ENCODE data around the gene FGD1. TPM values are rescaled to one million over a fixed set of nuclear protein-coding genes. Genes with fewer than 3 reads are reported as not detected.

The FGD1 gene
- total RNA-seq, 1 experiment from 2014 or later: 5.8 TPM

DNA sequence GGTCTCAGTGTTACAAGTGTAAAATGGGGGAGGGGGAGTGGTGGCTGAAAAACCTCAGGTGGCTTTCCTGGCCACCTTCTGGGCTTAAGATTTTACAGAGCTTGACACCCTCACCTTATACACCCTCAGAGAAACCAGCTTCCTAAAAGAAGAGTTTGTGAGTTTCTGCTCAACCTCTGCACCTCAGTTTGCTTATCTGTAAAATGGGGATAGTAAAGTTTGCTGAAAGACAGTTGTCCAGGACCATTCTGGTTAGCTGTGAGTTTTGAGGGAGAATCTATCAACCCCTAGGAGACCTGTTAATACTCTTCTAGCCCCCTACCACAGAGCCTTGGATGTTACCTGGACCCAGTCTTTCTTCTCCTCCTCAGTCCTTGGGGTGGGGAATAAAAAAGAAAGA, 46.1 kb downstream of the FGD1 start:
- intact Hi-C loops (cut with micrococcal nuclease): loop anchor here (10.0 kb wide), 1 partner anchor 265 kb away; the partner anchor contains the start of gene FAM120C
- no peaks in the 10 kb centered on the region for H3K4me1 ChIP-seq (ENCODE audit: control insufficient read depth in 1 of 2, insufficient read depth in 2 of 2, low read length in 2 of 2)
- RAD21 ChIA-PET (ENCODE audit: low non-redundant PET in 1 of 2, low total read pairs in 2 of 2, uncharacterized antibody in 2 of 2, unreplicated experiment in 2 of 2): no interaction called here
- H3K4me2 ChIP-seq (ENCODE audit: low read length): no peak overlapping the region
- no peaks in the 10 kb centered on the region; a peak in 1 of 4 replicates for H3K36me3 ChIP-seq (ENCODE audit: control insufficient read depth in 1 of 2, insufficient read depth in 2 of 2, low read length in 2 of 2)
- no peaks in the 10 kb centered on the region for H3K9me3 ChIP-seq (ENCODE audit: control insufficient read depth in 1 of 2, insufficient read depth in 1 of 2, low read depth in 1 of 2, low read length in 2 of 2)
- POLR2A ChIA-PET: no interaction called here
- H3K27me3 ChIP-seq (ENCODE audit: insufficient read depth, low read length): no peaks in the 10 kb centered on the region
- H3K27ac ChIP-seq (ENCODE audit: low read depth, low read length): no peak overlapping the region
- TF ChIP-seq RAD21 (IDR thresholded peaks at IDR 0.05; ENCODE audit: low read depth) (no peak), JUND (IDR thresholded peaks at IDR 0.05) (no peak), EZH2 (IDR thresholded peaks at IDR 0.05) (no peak), TCF7L2 (IDR thresholded peaks at IDR 0.05; ENCODE audit: borderline replicate concordance, extremely low read depth, insufficient read depth, insufficient read length) (no peak), ZFX (IDR thresholded peaks at IDR 0.05) (no peak)
- H2AFZ ChIP-seq (ENCODE audit: low read depth, low read length, poor library complexity, severe bottlenecking): no peak overlapping the region
- H3K79me2 ChIP-seq (ENCODE audit: insufficient read depth, low read length): no peaks in the 10 kb centered on the region
- no peak for ATAC-seq
- DNase-seq (ENCODE audit: low read depth, low spot score): no peak
- no peaks in the 10 kb centered on the region for H3K9me2 ChIP-seq (ENCODE audit: insufficient read depth)
- H3K9ac ChIP-seq (ENCODE audit: low read length): no peak overlapping the region
- no peaks in the 10 kb centered on the region for H4K20me1 ChIP-seq (ENCODE audit: insufficient read depth)
- no peak overlapping the region for H3K4me3 ChIP-seq (replicated peaks in 1 of 2; ENCODE audit: low read depth in 1 of 2, low read length in 2 of 2)
- CTCF ChIA-PET: no interaction called here
- no TSS peak for BruUV-seq (replicated peaks)

DNA sequence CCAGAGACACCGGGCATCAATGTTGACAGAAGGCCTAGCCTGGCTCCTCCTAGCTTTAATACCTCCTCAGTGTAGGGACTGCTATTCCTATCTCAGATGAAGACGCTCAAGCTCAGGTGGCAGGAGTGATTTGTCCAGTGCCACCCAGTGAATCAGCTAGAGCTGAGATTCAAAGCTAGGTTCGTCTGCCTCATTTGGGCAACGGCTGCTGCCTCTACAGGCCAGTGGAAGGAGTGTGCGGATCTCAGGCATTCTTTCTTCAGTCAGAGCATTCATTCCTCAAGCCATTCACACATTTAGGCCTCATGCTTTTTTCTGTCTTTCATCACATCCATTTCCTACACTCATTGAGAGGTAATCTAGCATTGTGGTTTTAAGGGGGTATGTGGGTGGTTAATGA, 48.6 kb downstream of the FGD1 start:
- CTCF ChIA-PET: no interaction called here

More for the DNA sequence above, 48.6 kb downstream of the FGD1 start:
- POLR2A ChIA-PET: no interaction called here
- H3K4me1 ChIP-seq (ENCODE audit: control insufficient read depth in 1 of 2, insufficient read depth in 2 of 2, low read length in 2 of 2): no peaks in the 10 kb centered on the region
- TF ChIP-seq SRF (IDR thresholded peaks at IDR 0.05; ENCODE audit: low read depth) (no peak), JUND (IDR thresholded peaks at IDR 0.05) (no peak), SP1 (IDR thresholded peaks at IDR 0.05; ENCODE audit: low read depth) (no peak), POLR2AphosphoS5 (IDR thresholded peaks at IDR 0.05; ENCODE audit: low read depth, low read length) (no peak), EGR1 (IDR thresholded peaks at IDR 0.05; ENCODE audit: low read depth) (no peak), CEBPB (IDR thresholded peaks at IDR 0.05; ENCODE audit: low read depth) (no peak)
- TF ChIP-seq, protein P1, sequence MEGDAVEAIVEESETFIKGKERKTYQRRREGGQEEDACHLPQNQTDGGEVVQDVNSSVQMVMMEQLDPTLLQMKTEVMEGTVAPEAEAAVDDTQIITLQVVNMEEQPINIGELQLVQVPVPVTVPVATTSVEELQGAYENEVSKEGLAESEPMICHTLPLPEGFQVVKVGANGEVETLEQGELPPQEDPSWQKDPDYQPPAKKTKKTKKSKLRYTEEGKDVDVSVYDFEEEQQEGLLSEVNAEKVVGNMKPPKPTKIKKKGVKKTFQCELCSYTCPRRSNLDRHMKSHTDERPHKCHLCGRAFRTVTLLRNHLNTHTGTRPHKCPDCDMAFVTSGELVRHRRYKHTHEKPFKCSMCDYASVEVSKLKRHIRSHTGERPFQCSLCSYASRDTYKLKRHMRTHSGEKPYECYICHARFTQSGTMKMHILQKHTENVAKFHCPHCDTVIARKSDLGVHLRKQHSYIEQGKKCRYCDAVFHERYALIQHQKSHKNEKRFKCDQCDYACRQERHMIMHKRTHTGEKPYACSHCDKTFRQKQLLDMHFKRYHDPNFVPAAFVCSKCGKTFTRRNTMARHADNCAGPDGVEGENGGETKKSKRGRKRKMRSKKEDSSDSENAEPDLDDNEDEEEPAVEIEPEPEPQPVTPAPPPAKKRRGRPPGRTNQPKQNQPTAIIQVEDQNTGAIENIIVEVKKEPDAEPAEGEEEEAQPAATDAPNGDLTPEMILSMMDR (IDR thresholded peaks at IDR 0.05 in 2 of 3, conservative IDR thresholded peaks at IDR 0.05 in 1 of 3; ENCODE audit: borderline replicate concordance in 1 of 3, insufficient read depth in 1 of 3, low read depth in 2 of 3, low read length in 2 of 3): peak in 2 of 3 experiments; percentile 27 to 31; a peak in 3 of 6 replicates
- no peaks in the 10 kb centered on the region for H3K9me3 ChIP-seq (ENCODE audit: control insufficient read depth in 1 of 2, insufficient read depth in 1 of 2, low read depth in 1 of 2, low read length in 2 of 2)
- H2AFZ ChIP-seq (ENCODE audit: low read depth, low read length, poor library complexity, severe bottlenecking): no peak overlapping the region
- no TSS peak for BruUV-seq (replicated peaks)
- no peak overlapping the region for H3K4me3 ChIP-seq (replicated peaks in 1 of 2; ENCODE audit: low read depth in 1 of 2, low read length in 2 of 2)
- H3K27me3 ChIP-seq (ENCODE audit: insufficient read depth, low read length): no peaks in the 10 kb centered on the region
- H4K20me1 ChIP-seq (ENCODE audit: insufficient read depth): no peaks in the 10 kb centered on the region
- H3K27ac ChIP-seq (ENCODE audit: low read depth, low read length): no peak overlapping the region
- DNase-seq (ENCODE audit: low read depth, low spot score) (no peak), ATAC-seq (peak; percentile 74; the same call in 1 of the 2 replicates)
- intact Hi-C loops (cut with micrococcal nuclease): loop anchor here (10.0 kb wide), 1 partner anchor 263 kb away; the partner anchor contains the start of gene FAM120C
- H3K4me2 ChIP-seq (ENCODE audit: low read length): no peak overlapping the region
- H3K9ac ChIP-seq (ENCODE audit: low read length): no peak overlapping the region
- peaks cover 20% of the 10 kb centered on the region for H3K79me2 ChIP-seq (ENCODE audit: insufficient read depth, low read length)
- RAD21 ChIA-PET (ENCODE audit: low non-redundant PET in 1 of 2, low total read pairs in 2 of 2, uncharacterized antibody in 2 of 2, unreplicated experiment in 2 of 2): no interaction called here
- H3K9me2 ChIP-seq (ENCODE audit: insufficient read depth): no peaks in the 10 kb centered on the region
- H3K36me3 ChIP-seq (ENCODE audit: control insufficient read depth in 1 of 2, insufficient read depth in 2 of 2, low read length in 2 of 2): peaks cover 0 to 3% of the 10 kb centered on the region in 2 experiments; a peak in 2 of 4 replicates
